ENCODE results near the gene ZNF234. TPM values are rescaled to one million over a fixed set of nuclear protein-coding genes. Genes with fewer than 3 reads are reported as not detected.
A peak's percentile ranks its signal among the peaks of the same experiment; 100 is the strongest.

Gene ZNF234
- total RNA-seq = 1 to 10 TPM; 2.0 to 7.2 (median 4.1) TPM
- 1 to 10 TPM; 2.2 to 2.9 TPM for polyA plus RNA-seq

DNA sequence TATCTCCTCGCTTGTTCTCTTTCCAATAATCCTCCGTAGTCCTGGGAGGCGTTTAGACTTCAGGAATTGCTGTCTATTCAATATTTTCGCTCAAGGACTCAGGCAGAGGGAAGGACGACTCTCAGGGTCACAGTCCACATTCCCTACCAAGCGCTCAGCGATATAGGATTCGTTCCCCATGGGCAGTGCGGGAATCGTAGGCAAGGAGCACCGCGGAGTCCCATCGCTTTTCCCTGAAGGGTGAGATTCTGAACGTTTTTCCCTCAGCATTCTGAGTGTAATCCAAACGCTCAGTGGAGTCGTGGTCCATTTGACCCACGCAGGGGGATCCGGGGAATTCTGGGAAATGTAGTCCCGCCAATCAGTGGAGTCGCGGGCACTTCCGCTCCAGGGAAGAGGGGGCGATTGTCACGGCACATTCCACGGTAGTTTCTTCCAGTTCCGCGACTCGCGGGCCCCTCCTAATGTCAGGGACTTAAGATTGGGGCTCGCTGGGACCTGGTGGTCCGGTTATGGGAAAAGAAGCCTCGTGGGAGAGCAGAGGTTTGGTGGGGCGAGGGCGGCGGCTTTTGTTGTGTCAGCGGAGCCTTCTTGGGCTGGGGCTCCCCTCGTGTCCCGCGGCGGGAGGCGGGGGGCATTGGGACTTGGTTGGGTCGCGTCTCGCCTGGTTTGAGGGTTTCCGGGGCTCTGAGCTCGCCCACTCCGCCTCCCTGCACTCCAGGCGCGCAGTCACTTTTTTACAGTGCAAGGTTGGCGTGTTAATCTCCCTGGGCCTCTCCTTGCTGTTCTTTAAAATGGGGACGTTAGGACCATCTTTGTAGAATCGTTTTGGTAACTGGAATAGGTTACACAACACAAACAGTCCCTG lies at the start of gene ZNF234:
TSS of gene ZNF234 (plus strand) at position 364 of the 868 bp plus-strand sequence. CDS start 3,079 bp downstream, outside the sequence.
- Histone ChIP-seq H3K9me3 (no peaks in the 10 kb centered on the region), H3K4me1 (peaks cover 0 to 4% (median 0%) of the 10 kb centered on the region in 3 donors), H3K27ac (peak within 1 kb of the TSS in 2 of 4 donors; percentile 53 to 72), H3K27me3 (no peaks in the 10 kb centered on the region), H3K36me3 (peaks cover 0 to 9% (median 0%) of the 10 kb centered on the region in 3 donors), H3K4me3 (peak within 1 kb of the TSS; percentile 57 to 94 (median 83))
- peak; percentile 98 to 99 (median 99) for ATAC-seq
- WGBS, 2 donors = 1% methylated on average over 50 to 52 of the region's 52 CpGs
- intact Hi-C loops (cut with DNase I) = no loop called here
- FAIRE-seq = no peak
- DNase-seq = peak; percentile 72 to 86 (median 82)
- TF ChIP-seq, protein P1, sequence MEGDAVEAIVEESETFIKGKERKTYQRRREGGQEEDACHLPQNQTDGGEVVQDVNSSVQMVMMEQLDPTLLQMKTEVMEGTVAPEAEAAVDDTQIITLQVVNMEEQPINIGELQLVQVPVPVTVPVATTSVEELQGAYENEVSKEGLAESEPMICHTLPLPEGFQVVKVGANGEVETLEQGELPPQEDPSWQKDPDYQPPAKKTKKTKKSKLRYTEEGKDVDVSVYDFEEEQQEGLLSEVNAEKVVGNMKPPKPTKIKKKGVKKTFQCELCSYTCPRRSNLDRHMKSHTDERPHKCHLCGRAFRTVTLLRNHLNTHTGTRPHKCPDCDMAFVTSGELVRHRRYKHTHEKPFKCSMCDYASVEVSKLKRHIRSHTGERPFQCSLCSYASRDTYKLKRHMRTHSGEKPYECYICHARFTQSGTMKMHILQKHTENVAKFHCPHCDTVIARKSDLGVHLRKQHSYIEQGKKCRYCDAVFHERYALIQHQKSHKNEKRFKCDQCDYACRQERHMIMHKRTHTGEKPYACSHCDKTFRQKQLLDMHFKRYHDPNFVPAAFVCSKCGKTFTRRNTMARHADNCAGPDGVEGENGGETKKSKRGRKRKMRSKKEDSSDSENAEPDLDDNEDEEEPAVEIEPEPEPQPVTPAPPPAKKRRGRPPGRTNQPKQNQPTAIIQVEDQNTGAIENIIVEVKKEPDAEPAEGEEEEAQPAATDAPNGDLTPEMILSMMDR (IDR thresholded peaks at IDR 0.05) = no peak

DNA sequence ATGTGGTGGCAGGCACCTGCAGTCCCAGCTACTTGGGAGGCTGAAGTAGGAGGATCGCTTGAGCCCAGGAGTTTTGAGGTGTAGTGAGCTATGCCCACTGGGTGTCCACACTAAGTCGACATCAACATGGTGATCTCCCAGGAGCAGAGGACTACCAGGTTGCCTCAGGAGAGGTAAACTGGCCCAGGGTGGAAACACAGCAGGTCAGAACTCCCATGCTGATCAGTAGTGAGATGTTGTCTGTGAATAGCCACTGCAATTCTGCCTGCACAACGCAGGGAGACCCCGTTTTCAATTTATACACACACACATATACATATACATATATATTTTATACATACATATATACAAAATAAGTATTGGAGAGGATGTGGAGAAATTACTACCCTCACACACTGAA lies 49.2 kb upstream of the ZNF234 start:
- Histone ChIP-seq H3K4me1 (peaks cover 0 to 11% (median 0%) of the 10 kb centered on the region in 3 donors), H3K9me3 (no peaks in the 10 kb centered on the region), H3K4me3 (no peak overlapping the region), H3K27ac (no peak overlapping the region), H3K27me3 (no peaks in the 10 kb centered on the region), H3K36me3 (peaks cover 0 to under 1% (median 0%) of the 10 kb centered on the region in 3 donors)
- DNase-seq = no peak
- FAIRE-seq = no peak
- 43 to 59% methylated on average over 4 of the region's 4 CpGs for WGBS, 2 donors
- ATAC-seq = no peak
- TF ChIP-seq, protein P1 (IDR thresholded peaks at IDR 0.05) = no peak
- intact Hi-C loops (cut with DNase I) = no loop called here

DNA sequence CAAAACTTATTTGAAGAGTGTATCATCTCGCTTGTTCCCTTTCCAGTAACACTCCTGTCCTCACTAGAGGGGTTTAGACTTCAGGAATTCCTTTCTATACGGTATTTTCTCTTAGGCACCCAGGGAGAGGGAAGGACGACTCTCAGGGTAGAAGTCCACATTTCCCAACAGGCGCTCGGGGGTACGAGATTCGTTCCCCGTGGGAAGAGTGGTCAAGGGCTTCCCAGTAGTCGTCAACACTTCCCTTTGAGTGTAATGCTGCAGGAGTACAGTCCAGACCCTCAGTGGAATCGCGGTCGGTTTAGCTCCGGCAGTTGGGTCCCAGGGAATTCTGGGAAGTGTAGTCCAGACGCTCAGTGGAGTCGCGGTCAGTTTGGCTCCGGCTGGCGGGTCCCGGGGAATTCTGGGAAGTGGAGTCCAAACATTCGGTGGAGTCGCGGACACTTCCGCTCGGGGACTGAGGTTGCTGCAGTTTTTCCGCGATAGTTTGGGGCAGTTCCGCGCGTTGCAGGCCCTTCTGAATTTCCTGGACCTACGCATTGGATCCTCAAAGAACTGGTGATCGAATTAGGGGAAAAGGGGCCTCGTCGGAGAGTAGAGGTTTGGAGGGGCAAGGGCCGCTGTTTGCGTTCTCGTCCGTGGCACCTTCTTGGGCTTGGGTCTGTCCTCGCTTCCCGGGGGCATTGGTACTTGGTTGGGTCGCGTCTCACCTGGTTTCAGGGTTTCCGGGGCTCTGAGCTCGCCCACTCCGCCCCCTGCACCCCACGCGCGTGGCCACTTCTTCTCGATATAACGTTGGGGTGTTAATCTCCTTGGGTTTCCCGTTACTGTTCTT lies 47.2 kb upstream of the ZNF234 start, which contains the start of gene ZNF224:
TSS of gene ZNF224 (plus strand) at position 431 of the 835 bp plus-strand sequence. CDS start 3,513 bp downstream, outside the sequence.
- Histone ChIP-seq H3K9me3 (no peaks in the 10 kb centered on the region), H3K4me3 (peak within 1 kb of the TSS; percentile 66 to 79 (median 74)), H3K27me3 (no peaks in the 10 kb centered on the region), H3K27ac (peak within 1 kb of the TSS in 2 of 4 donors; percentile 53 to 60), H3K4me1 (peaks cover 0 to 11% (median 0%) of the 10 kb centered on the region in 3 donors), H3K36me3 (peaks cover 0 to 15% (median 0%) of the 10 kb centered on the region in 3 donors)
- intact Hi-C loops (cut with DNase I) = no loop called here
- TF ChIP-seq, protein P1 (IDR thresholded peaks at IDR 0.05) = no peak
- peak; percentile 86 to 95 (median 90) for DNase-seq
- peak; percentile 37 for FAIRE-seq
- WGBS, 2 donors = 0% methylated on average over 50 of the region's 50 CpGs
- ATAC-seq = peak; percentile 99 to 100 (median 100)

DNA sequence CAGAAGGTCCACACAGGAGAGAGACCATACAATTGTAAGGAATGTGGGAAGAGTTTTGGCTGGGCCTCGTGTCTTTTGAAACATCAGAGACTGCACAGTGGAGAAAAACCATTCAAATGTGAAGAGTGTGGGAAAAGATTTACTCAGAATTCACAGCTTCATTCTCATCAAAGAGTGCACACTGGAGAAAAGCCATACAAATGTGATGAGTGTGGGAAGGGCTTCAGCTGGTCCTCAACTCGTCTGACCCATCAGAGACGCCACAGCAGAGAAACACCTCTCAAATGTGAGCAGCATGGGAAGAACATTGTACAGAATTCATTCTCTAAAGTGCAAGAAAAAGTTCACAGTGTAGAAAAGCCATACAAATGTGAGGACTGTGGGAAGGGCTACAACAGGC lies 33.6 kb upstream of the ZNF234 start:
- Histone ChIP-seq H3K27ac (no peak overlapping the region), H3K27me3 (no peaks in the 10 kb centered on the region), H3K9me3 (peaks cover 0 to 8% (median 3%) of the 10 kb centered on the region in 4 donors), H3K36me3 (peaks cover 0 to 22% (median 11%) of the 10 kb centered on the region in 3 donors), H3K4me1 (peaks cover 0 to 6% (median 3%) of the 10 kb centered on the region in 3 donors), H3K4me3 (no peak overlapping the region)
- no peak for FAIRE-seq
- no peak for ATAC-seq
- WGBS, 2 donors = 88 to 97% methylated on average over 3 of the region's 3 CpGs
- TF ChIP-seq, protein P1 (IDR thresholded peaks at IDR 0.05) = no peak
- intact Hi-C loops (cut with DNase I) = no loop called here
- no peak for DNase-seq

Measured in pancreas (tissue), 10 donors.